Effector memory CD8-positive, alpha-beta T cell (primary cell): ENCODE data around the gene YOD1.
"Not testable (repeated sequence)": the region's sequence is repeated elsewhere in the genome, so short reads cannot be mapped to it uniquely, and the experiment has no call there.

Experiments used
- ATAC-seq: fragments of 150-1000 bp; cut with Tn5 transposase; replicated peaks from 2 replicates; pipeline ENCODE4 v1.10.0; 2021; ENCODE audit warnings: mild to moderate bottlenecking, moderate library complexity
- DNase-seq, 3 experiments: peaks; one replicate each; pipeline ENCODE4 v3.0.0; 2021
- H3K27ac Mint-ChIP-seq, 2 donors: one replicate each; pipeline ENCODE4 v1.8.0; 2022; ENCODE audit warnings: mild to moderate bottlenecking in 2 of 2, mixed read lengths in 2 of 2, moderate library complexity in 2 of 2
- H3K27me3 Mint-ChIP-seq, 2 donors: one replicate each; pipeline ENCODE4 v1.8.0; 2022; ENCODE audit warnings: mixed read lengths in 2 of 2
- H3K36me3 Mint-ChIP-seq: one replicate; pipeline ENCODE4 v1.8.0; 2022; ENCODE audit warnings: mild to moderate bottlenecking, moderate library complexity, mixed read lengths; ENCODE audit not compliant: insufficient read depth
- H3K4me1 Mint-ChIP-seq, 2 donors: one replicate each; pipeline ENCODE4 v1.8.0; 2022; ENCODE audit warnings: low read depth in 2 of 2, mixed read lengths in 2 of 2
- H3K4me3 Mint-ChIP-seq, 2 donors: one replicate each; pipeline ENCODE4 v1.8.0; 2022; ENCODE audit warnings: mild to moderate bottlenecking in 2 of 2, mixed read lengths in 2 of 2, moderate library complexity in 2 of 2
- H3K9me3 Mint-ChIP-seq, 2 donors: one replicate each; pipeline ENCODE4 v1.8.0; 2022; ENCODE audit warnings: mixed read lengths in 2 of 2

The YOD1 gene

DNA sequence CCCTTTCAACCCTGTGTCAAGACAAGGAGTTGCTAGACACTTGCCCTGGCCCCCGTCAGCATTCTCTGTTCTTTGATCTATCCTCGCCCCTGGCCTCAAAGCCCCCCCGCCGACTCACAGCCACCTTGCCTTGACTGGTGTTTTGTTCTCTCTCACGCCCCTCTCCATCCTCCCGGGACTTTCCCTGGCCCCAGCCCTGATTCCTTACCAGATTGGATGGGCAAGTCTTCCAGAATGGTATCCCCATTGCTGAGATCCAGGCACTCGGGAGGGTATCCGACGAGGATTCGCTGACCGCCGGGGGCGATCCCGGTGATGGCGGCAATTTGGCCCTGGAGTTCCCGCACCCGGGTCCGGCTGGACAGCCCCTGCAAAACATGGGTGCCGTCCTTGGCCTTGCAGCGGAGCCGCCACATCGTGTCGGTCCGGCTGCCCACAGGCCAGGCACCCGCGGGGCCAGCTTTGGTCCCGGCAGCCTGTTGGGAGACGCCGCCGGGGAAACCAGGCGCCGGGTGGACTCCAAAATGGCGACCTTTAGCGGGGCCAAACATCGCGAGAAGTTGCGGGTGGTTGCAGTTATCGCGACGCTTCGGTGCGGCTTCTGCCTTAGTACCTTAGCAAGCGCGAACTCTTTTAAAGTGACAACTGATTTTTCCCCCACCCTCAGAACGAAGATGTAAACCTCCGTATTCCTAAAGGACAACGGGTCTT is 373 bp downstream of the YOD1 start:
- Mint-ChIP-seq H3K4me1 (peaks cover 29 to 47% of the 10 kb centered on the region in 2 donors), H3K4me3 (peak overlapping the region; percentile 97 to 98), H3K27me3 (no peaks in the 10 kb centered on the region), H3K9me3 (no peaks in the 10 kb centered on the region), H3K27ac (peak overlapping the region; percentile 95 to 97), H3K36me3 (peaks cover 39% of the 10 kb centered on the region)
- ATAC-seq (peak; percentile 48), DNase-seq (peak; percentile 87 to 89 (median 88))

DNA sequence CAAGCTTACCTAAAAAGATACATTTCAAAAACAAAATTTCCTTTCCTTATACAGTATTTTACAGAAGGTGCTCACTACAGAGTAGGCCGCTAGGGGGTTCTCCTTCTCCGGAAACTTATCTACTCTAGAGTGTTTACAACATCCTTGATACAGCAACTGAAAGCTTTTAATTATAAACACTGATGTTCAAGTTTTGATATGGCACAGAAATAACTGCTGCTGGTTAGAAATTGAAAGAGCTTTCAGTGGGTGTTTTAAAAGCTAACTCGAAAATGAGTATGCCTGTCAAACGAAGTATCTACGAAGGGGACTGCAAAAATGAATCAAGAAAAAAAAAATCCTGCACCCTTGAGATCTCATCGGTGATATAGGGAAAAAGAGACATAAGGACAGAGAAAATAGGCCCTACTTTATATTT is 1.0 kb downstream of the YOD1 start:
- peak; percentile 44 for ATAC-seq

DNA sequence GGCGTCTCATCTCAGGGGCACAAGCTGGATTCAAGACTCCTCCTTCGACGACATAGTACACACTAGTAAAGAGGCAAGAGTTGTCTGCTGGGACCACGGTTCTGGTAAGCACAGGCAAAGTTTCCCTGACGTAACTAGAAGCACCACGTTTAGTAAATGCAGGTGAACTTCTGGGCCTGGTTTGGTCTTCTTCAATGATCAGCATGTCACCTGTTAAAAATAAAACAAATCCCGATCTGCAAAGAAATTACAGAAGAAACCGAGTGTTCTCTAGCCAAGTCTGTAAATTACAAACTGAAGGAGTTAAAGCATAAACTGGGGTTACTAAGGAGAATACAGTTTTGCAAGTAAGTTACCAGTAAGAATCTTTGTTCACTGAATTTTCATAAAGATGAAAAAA is 1.5 kb downstream of the YOD1 start:
- Mint-ChIP-seq H3K27me3 (no peaks in the 10 kb centered on the region), H3K4me3 (peak overlapping the region; percentile 97 to 98), H3K9me3 (no peaks in the 10 kb centered on the region), H3K4me1 (peaks cover 36 to 54% of the 10 kb centered on the region in 2 donors), H3K36me3 (peaks cover 47% of the 10 kb centered on the region), H3K27ac (peak overlapping the region in 1 of 2 donors; percentile 97)
- ATAC-seq (no peak), DNase-seq (no peak)

More for the DNA sequence above, 1.0 kb downstream of the YOD1 start:
- Mint-ChIP-seq H3K4me3 (peak overlapping the region; percentile 97 to 98), H3K9me3 (no peaks in the 10 kb centered on the region), H3K27ac (peak overlapping the region; percentile 95 to 97), H3K4me1 (peaks cover 31 to 51% of the 10 kb centered on the region in 2 donors), H3K36me3 (peaks cover 43% of the 10 kb centered on the region), H3K27me3 (no peaks in the 10 kb centered on the region)
- peak; percentile 40 to 49 (median 41) for DNase-seq

DNA sequence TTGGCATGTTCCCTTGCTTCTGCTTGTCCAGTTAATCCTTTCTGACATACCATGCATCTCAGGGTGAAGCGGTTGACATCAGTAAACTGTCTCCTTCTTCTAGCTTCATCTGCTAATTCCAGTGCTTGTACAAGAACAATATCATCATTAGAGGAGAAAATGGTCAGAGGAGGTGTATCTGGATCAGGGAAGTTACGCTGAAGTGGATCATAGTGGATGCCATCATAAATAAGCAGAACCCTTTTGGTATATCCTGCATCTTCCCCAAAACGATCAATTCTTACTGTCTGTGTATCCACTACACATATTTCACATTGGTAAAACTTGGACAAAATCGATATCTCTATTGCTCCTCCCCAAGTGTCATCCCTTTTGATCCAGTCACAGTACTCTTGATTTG is 2.0 kb downstream of the YOD1 start:
- no peaks in the 10 kb centered on the region for H3K9me3 Mint-ChIP-seq
- H3K4me1 Mint-ChIP-seq: peaks cover 36 to 54% of the 10 kb centered on the region in 2 donors
- H3K4me3 Mint-ChIP-seq: no peak overlapping the region
- ATAC-seq: no peak
- DNase-seq: no peak
- H3K27me3 Mint-ChIP-seq: no peaks in the 10 kb centered on the region
- H3K36me3 Mint-ChIP-seq: peaks cover 47% of the 10 kb centered on the region
- no peak overlapping the region for H3K27ac Mint-ChIP-seq

DNA sequence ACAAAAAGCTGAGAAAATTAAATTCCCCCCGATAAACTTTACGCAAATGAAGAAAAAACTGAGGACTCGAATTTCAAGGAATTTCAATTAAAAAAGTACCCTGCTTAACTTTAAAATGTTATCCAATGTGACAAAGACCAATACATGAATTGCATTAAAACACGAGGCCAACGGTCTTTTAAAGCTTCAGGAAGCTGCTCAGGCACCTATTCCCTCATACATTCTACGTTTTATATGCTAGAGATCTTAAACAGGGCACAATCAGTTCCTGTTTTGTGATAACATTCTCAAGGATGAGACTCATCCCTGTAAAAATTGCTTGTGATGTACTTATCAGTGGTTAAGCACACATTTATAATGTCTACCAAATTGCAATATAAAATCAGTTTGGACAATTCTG is 3.0 kb downstream of the YOD1 start:
- Mint-ChIP-seq H3K27ac (no peak overlapping the region), H3K27me3 (no peaks in the 10 kb centered on the region), H3K4me1 (peaks cover 31 to 54% of the 10 kb centered on the region in 2 donors), H3K36me3 (peaks cover 46% of the 10 kb centered on the region), H3K9me3 (no peaks in the 10 kb centered on the region), H3K4me3 (no peak overlapping the region)
- DNase-seq (no peak), ATAC-seq (no peak)

DNA sequence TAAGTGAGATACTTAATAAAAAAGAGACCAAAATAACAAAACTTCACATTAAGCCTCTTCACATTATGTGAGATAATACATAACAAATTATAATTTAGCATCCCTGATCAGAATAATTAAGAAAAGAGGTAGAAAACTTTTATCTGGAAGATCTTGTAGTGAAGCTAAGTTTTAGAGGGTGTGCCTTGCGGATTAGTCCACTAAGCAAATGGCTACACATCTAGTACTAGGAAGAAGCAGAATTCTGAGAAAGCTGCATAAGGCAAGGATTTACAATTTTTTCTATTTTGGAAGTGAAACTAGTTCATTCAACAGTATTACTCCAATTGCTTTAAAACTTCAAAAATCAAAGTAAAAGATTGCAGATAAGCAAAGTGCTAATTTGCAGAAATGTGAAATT is 3.5 kb downstream of the YOD1 start:
- Mint-ChIP-seq H3K4me1 (peaks cover 29 to 51% of the 10 kb centered on the region in 2 donors), H3K27ac (no peak overlapping the region), H3K36me3 (peaks cover 42% of the 10 kb centered on the region), H3K4me3 (no peak overlapping the region), H3K9me3 (no peaks in the 10 kb centered on the region), H3K27me3 (no peaks in the 10 kb centered on the region)
- ATAC-seq (no peak), DNase-seq (no peak)

DNA sequence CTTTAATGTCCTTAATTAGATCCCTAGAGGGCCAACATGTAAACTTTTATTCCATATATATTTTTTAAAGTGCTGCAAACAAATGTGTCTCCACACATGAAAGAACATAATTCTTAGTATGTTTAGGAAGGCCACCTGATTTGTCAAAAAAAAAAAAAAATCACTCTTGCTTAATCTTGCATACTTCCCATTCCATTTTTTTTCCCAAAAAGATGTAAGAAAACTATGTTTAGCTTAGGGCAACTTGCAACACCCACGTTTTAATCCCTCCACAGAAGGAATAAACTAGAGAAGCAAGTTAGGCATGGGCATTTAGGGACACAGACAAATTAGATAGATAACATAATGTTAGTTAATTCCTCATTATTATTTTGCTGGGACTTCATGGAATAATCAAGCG is 5.6 kb downstream of the YOD1 start:
- DNase-seq (no peak), ATAC-seq (no peak)
- H3K27ac Mint-ChIP-seq: no peak overlapping the region
- H3K27me3 Mint-ChIP-seq: no peaks in the 10 kb centered on the region
- no peaks in the 10 kb centered on the region for H3K9me3 Mint-ChIP-seq
- H3K4me3 Mint-ChIP-seq: no peak overlapping the region
- peaks cover 38% of the 10 kb centered on the region for H3K36me3 Mint-ChIP-seq
- peaks cover 19 to 41% of the 10 kb centered on the region in 2 donors for H3K4me1 Mint-ChIP-seq

DNA sequence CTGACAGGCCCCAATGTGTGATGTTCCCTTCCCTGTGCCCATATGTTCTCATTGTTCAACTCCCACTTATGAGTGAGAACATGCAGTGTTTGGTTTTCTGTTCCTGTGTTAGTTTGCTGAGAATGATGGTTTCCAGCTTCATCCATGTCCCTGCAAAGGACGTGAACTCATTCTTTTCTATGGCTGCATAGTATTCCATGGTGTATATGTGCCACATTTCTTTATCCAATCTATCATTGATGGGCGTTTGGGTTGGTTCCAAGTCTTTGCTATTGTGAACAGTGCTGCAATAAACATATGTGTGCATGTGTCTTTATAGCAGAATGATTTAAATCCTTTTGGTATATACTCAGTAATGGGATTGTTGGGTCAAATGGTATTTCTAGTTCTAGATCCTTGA is 9.6 kb downstream of the YOD1 start:
- ATAC-seq, H3K27me3 Mint-ChIP-seq, H3K27ac Mint-ChIP-seq, H3K9me3 Mint-ChIP-seq, DNase-seq, H3K4me3 Mint-ChIP-seq: not testable (repeated sequence)
- H3K4me1 Mint-ChIP-seq: peaks cover 9 to 21% of the 10 kb centered on the region in 2 donors
- peaks cover 16% of the 10 kb centered on the region for H3K36me3 Mint-ChIP-seq

DNA sequence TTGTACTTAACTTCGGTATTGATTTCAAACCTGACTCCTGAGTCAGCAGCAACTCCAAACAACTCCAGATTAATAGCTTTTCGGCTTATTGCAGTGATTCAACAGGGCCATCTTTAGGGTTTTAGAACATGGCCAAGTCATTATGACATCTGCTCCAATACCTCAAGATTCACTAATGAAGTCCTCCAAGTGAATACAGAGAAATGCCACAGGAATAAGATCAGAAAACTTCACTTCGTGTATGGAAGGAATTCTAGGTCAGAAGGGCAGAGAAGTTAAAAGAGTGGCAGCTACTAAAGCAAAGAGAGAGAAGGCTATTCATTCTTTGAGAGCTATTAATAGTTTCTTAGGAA is 10.9 kb downstream of the YOD1 start:
- Mint-ChIP-seq H3K4me3 (no peak overlapping the region), H3K9me3 (no peaks in the 10 kb centered on the region), H3K36me3 (peaks cover 6% of the 10 kb centered on the region), H3K27me3 (peaks cover 0 to 8% of the 10 kb centered on the region in 2 donors), H3K4me1 (peaks cover 6 to 10% of the 10 kb centered on the region in 2 donors), H3K27ac (no peak overlapping the region)
- DNase-seq (no peak), ATAC-seq (no peak)

DNA sequence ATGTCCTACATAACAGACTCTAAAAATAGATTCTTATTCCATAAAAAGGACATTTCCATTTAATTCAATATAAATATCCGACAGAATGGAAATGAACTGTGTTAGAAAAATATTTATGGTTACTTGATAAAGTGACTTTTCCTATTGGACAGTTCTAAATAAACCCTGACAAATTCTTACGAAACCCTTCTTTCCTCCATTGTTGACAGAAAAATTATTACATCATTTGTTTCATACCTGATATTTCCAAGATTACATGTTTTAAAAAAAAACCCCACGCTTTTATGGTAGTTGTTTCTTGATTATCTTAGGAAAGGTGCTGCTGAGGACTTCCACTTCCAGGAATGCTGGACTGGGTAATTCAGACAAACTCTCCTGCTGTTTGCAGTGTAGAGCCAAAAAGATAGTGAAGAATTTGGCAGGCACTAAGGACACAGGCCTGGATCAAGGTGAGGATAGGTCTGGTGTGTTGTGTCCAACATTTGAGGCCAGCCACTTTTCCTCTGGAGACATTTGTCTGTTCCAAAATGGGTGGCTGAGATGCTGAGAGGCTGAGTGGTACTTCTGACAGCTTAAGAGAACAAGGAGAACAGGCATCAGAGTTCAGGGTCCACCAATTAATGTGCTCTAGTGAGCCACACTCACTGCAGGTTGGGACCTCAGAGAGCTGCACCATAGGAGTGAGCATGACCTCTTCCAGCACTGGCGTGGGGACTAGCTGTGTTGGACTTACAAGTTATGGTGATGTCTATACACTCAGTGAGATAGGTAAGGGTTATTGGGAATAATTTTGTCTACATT is 11.4 kb downstream of the YOD1 start:
- no peak overlapping the region for H3K4me3 Mint-ChIP-seq
- DNase-seq (no peak), ATAC-seq (no peak)
- H3K4me1 Mint-ChIP-seq: peaks cover 2 to 6% of the 10 kb centered on the region in 2 donors
- H3K9me3 Mint-ChIP-seq: no peaks in the 10 kb centered on the region
- no peak overlapping the region for H3K27ac Mint-ChIP-seq
- peaks cover 0 to 12% of the 10 kb centered on the region in 2 donors for H3K27me3 Mint-ChIP-seq
- H3K36me3 Mint-ChIP-seq: peaks cover under 1% of the 10 kb centered on the region

DNA sequence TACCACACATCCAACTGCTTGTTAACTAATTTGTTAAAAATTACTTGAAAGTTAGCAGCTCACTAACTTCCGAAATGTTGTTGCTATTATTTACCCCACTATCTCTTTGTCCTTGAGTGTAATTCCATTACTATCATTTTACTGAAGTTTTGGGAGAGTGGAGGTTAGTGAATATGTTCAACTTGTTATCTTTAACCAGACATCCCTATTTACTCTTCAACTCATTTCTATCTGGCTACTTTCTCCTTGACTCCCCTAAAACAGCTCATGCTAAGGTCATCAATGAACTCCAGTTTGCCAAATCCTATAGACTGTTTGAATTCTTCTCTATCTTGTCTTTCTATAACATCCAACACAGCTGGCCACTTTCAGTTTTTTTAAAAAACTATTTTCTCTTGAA is 14.1 kb downstream of the YOD1 start:
- Mint-ChIP-seq H3K36me3 (no peaks in the 10 kb centered on the region), H3K27me3 (peaks cover 13 to 28% of the 10 kb centered on the region in 2 donors), H3K9me3 (no peaks in the 10 kb centered on the region), H3K4me1 (no peaks in the 10 kb centered on the region), H3K4me3 (no peak overlapping the region), H3K27ac (no peak overlapping the region)
- no peak for ATAC-seq
- DNase-seq: no peak

DNA sequence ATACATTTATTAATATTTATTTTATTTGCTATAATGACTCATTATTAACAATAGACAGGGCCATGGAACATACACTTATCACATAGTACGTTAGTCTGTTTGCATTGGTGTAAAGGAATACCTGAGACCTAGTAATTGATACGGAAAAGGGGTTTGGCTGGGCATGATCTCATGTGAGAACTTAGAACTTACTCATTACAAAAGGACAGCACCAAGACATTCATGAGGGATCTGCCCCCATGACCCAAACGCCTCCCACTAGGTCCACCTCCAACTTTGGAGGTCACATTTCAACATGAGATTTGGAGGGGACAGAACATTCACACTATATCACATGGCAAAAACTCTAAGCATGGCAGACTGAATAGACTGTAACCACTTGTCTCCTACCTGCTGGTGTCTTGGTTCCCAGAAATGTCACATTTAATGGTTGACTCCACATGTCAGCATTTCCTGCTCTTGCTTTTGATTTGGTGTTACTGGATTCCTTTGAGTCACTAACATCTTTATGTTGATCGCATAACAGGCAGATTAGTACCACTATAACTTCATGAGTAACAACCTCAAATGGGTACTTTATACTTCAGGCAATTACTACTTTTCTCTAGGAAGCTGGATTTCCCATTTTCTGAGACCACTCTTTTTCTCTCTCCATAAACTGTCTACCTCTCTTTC is 15.0 kb downstream of the YOD1 start:
- Mint-ChIP-seq H3K36me3 (no peaks in the 10 kb centered on the region), H3K9me3 (no peaks in the 10 kb centered on the region), H3K4me3 (no peak overlapping the region), H3K4me1 (no peaks in the 10 kb centered on the region), H3K27me3 (peaks cover 22 to 36% of the 10 kb centered on the region in 2 donors), H3K27ac (no peak overlapping the region)
- no peak for ATAC-seq
- DNase-seq: no peak

DNA sequence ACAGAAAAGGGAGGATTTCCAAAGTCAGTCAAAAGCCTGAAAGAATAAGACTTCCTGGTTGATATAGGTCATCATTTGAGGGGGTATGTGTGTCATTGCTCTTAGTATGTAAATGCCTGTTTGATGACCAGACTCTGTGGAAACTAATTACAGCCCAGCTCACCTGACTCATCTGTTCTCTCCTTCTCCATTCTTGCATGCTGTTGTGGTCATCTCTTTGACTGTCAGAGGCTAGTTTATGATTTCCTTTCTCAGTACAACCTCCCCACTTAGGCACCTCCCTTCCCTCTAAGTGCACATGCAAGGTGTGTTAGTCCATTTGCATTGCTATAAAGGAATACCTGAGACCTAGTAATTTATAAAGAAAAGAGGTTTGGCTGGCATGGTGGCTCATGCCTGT is 16.0 kb downstream of the YOD1 start:
- ATAC-seq (no peak), DNase-seq (no peak)
- Mint-ChIP-seq H3K36me3 (no peaks in the 10 kb centered on the region), H3K27me3 (peaks cover 32 to 44% of the 10 kb centered on the region in 2 donors), H3K4me1 (no peaks in the 10 kb centered on the region), H3K27ac (no peak overlapping the region), H3K4me3 (no peak overlapping the region), H3K9me3 (no peaks in the 10 kb centered on the region)
